Stimulated activated naive CD8-positive, alpha-beta T cell treated with anti-CD3 and anti-CD28 coated beads, Interleukin-15, Interleukin-2, amounts not matched to agents 100 U/mL and 50 U/mL, for 24 hours (primary cell): Measurements from ENCODE around the gene KPNA4.
"Not testable (repeated sequence)": the region's sequence is repeated elsewhere in the genome, so short reads cannot be mapped to it uniquely, and the experiment has no call there.

Source experiments
- ATAC-seq: fragments of 150-1000 bp; cut with Tn5 transposase; one replicate; pipeline ENCODE4 v1.10.0; 2021
- DNase-seq: peaks from one replicate; pipeline ENCODE4 v3.0.0; 2021

Gene KPNA4, protein sequence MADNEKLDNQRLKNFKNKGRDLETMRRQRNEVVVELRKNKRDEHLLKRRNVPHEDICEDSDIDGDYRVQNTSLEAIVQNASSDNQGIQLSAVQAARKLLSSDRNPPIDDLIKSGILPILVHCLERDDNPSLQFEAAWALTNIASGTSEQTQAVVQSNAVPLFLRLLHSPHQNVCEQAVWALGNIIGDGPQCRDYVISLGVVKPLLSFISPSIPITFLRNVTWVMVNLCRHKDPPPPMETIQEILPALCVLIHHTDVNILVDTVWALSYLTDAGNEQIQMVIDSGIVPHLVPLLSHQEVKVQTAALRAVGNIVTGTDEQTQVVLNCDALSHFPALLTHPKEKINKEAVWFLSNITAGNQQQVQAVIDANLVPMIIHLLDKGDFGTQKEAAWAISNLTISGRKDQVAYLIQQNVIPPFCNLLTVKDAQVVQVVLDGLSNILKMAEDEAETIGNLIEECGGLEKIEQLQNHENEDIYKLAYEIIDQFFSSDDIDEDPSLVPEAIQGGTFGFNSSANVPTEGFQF

DNA sequence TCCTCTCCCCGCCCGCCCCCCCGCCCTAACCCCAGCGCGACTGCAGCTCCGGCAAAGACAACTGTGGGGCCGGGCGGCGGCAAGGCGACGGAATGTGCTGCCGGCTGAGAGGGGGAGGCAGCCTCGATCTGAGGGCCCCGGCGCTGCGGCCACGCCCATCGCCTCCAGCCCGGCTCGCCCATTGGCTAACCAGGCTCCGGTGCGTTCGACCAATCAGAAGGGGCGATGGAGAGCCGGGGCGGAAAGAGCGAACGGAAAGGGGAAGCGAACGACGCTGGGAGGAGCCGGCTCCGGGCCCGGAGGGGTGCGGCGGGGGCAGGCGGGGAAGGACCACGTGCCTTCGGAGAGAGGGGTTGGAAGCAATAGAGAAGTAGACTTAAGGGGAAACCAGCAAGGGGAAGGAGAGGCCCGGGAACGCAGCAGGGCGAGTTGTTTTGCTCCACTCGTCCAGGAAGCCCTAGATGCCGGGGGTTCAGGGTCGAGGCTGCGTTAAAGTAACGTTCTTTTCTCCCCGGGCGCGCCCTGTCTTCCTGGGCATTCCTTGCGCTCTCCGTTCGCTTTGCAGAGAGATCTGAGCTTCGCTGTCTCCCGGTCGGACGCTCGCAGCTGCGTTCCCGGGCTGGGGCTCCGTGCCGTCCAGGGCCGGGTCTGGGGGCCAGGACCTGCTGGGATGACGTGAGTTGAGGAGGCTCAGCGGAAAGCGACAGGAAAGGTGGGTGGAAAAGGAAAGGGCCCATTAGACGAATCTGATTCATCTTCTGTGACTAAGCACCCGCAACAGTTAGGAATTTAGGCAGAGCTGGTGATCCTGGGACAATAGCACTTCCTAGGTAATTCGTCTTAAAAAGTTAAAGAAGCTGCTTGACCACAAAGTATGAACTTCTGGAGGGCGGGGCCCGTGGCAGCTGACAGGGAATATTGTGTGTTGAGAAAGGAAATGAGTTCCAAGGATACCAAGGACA lies at the start of gene KPNA4:
KPNA4 (minus strand) TSS at position 130 of the 962 bp plus-strand sequence. CDS start 289 bp downstream, outside the sequence.
- peak; percentile 93 for ATAC-seq
- DNase-seq: peak; percentile 96

DNA sequence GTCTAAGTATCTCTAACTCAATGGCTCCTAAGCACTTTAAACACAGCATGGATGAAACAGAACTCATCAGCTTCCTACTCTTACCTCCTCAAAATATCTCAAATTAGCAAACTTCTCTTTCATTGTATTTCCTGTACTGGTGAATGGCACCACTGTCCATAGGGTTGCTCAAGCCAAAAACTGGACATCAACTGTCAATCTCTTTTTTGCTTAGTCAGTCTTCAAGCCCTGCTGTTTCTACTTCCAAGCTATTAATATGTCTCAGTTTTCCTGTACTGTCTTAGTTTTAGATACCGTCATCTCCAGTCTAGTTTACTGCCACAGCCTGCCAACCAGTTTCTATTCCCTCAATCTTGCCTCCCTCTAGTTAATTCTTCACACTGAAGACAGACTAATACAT lies 48.3 kb upstream of the KPNA4 start:
- no peak for DNase-seq
- ATAC-seq: no peak

DNA sequence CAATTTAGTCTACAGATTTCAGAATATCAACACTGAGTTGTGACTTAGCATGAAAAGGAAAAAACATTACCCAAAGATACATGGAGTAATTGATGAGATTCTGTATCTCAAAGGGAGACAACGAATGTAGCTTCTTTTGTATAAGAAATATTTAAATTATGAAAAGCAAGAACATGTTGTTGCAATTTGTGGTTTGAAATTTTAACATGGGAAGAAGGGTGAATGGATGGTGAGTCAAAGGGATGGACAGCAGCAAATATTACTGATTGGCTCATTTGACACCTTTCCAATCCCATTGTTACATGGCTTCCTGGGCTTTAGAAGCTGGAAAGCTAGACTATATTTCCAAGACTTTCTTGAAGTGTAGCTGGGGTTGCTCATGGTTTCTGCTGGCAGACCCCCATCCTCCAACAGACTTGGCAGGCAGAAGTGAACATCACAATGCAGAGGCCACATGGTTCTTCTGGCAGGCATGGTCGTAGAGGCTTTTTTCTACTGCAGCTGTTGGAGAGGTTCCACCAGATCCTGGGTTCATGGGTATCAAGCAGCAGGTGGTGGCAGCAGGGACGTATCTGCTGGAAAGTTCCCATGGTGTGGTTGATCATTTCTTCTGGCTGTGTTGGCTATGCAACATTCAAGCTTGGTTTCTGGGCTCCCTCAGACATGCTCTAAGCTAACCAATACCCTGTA lies 47.2 kb upstream of the KPNA4 start:
- DNase-seq (no peak), ATAC-seq (no peak)

DNA sequence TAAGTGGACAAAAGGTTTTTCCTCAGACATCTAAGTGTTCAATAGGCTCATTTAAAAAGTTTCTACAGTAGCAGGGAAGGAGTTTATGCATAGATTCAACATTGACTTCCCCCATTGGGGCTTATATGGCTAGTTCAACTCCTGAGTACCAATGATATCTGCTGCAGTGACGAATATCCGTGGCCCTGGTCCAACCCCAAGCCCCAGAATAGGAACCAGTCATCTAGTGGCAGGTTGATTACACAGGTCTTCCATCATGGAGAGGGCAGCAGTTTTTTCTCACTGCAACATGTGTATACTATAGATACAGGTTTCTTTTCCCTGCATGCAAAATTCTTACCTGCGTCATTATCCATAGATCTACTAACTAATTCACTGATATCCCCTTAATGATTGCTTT lies 45.8 kb upstream of the KPNA4 start:
- DNase-seq: no peak
- ATAC-seq: no peak

DNA sequence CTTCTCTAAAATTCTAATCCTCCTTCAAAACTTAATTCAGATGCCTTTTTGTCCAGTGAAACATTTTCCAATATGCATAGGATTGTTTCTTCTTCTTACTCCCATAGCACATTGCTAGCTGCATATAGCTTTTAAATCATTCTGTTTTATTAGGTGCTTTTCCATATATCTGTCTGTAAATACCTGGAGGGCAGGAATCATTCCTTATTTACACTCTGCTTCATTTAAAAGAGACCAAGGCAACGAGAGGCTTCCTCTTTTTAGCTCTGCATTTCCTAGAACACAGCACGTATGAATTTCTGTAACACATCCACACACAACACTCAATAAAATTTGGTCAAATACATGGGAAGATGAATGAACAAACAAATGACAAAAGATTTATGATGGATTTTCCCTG lies 43.5 kb upstream of the KPNA4 start:
- no peak for DNase-seq
- ATAC-seq: no peak

DNA sequence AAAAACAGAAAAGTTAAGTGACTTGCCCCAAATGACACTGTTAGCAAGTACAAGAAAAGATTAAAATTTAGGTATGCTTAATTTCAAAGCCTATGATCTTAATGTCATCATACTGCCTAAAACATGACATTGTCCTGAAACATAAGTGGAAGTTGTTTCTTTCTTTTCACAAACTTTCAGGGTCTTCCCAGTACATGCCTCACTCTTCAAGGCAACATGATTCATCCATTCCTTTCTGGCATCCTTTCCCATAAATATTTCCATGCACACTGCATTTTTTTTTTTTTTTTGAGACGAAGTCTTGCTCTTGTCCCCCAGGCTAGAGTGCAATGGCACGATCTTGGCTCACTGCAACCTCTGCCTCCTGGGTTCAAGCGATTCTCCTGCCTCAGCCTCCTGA lies 42.5 kb upstream of the KPNA4 start:
- ATAC-seq (no peak), DNase-seq (no peak)

DNA sequence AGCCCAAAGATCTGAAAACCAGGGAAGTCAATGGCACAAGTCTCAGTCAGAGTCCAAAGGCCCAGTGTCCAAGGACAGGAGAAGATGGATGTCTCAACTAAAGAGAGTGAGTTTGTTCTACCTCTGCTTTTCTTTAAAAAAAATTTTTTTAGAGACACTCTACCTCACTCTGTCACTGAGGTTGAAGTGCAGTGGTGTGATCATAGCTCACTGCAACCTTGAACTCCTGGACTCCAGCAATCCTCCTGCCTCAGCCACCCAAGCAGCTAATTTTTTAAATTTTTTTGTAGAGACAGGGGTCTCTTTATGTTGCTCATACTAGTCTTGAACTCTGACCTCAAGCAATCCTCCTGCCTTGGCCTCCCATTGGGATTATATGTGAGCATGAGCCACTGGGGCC lies 39.9 kb upstream of the KPNA4 start:
- DNase-seq: no peak
- no peak for ATAC-seq

DNA sequence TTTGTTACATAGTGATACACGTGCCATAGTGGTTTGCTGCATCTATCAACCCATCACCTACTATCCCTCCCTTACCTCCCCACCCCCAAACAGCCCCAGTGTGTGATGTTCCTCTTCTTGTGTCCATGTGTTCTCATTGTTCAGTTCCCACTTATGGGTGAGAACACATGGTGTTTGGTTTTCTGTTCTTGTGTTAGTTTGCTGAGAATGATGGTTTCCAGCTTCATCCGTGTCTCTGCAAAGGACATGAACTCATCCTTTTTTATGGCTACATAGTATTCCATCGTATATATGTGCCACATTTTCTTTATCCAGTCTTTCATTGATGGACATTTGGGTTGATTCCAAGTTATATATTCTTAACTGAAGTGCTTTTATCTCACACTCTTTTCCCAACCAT lies 38.5 kb upstream of the KPNA4 start:
- ATAC-seq, DNase-seq: not testable (repeated sequence)

DNA sequence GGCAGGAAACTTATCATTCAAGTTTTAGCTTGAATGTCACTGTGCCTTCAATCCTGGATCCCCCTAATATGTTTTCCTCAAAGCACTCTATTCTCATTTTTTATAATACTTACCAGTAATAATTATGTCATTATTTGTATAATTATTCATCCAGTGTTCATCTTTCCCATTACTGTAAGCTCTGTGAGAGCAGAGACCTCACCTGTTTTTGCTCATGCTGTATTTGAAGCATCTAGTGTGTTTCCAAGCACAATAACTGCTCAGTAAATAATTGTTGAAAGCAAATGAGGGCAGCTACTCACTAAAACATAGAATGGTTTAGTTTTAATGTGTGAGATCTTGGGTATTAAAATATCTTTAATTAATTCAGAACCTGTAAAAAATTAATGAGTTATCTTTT lies 36.9 kb upstream of the KPNA4 start:
- DNase-seq: no peak
- no peak for ATAC-seq

DNA sequence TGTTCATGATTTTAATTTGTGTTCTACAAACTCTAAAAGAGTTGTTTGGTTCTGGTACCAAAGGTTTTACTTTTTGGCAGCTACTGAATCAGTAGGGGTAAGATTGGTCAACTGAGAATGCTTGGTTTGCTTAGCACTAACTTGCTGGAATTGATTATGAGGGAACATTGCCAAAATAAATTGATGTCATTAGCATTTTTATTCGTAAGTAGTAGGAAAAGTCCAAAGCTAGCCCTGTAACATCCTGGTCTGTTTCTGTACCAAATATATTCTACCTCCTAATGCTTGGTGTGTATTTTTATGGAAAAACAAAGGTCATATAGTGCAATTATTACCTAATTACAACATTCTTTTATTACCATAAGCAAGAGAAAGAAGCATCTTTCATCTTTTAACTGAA lies 35.9 kb upstream of the KPNA4 start:
- ATAC-seq: no peak
- DNase-seq: no peak

DNA sequence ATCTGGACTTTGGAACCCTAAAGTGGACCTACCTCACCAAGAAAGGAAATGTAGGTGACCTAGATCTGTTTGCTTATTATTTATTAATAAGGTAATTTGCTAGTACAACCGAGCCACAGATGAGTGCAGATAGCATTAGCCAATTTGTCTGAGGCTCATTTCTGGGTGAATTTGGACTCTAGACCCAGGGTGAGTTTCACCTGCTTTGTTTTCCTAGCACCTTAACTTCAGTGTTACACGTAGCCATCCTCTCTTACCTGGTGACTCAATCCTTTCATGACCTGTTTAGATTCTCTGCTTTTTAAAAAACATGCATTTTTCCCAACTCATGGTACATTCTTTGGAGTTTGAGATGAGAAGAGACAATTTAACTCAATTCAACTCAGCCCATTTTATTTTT lies 33.5 kb upstream of the KPNA4 start:
- ATAC-seq (no peak), DNase-seq (no peak)

DNA sequence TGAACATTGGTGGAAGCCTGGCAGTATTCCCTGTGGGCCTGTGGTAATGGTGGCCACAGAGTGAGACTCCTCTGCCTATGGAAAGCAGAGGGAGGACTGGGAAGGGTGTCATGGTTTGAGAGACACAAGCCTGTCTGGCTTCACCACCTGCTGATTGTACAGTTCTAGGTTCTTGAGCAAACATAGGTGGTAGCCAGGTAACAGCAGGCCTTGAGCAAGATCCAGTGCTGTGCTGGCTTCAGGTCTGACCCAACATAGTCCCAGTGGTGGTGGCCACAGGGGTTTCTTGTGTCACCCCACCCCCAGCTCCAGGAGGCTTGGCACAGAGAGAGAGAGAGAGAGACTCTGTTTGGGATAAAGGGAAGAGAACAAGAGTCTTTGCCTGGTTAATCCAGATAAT lies 22.7 kb upstream of the KPNA4 start:
- ATAC-seq: no peak
- no peak for DNase-seq

DNA sequence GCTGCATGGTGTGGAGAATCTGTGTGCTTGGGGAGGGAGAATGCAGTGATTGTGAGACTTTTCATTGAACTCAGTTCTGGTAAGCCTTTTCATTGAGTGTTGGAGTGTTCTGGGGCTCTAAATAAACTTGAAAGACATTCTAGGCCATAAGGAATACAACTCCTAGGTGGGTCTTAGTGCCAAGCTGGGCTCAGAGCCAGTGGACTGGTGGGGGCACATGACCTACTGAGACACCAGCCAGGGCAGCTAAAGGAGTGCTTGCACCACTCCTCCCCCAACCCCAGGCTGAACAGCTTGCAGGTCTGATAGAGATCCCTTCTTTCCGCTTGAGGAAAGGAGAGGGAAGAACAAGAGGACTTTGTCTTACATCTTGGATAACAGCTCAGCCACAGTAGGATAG lies 21.7 kb upstream of the KPNA4 start:
- DNase-seq (no peak), ATAC-seq (no peak)

DNA sequence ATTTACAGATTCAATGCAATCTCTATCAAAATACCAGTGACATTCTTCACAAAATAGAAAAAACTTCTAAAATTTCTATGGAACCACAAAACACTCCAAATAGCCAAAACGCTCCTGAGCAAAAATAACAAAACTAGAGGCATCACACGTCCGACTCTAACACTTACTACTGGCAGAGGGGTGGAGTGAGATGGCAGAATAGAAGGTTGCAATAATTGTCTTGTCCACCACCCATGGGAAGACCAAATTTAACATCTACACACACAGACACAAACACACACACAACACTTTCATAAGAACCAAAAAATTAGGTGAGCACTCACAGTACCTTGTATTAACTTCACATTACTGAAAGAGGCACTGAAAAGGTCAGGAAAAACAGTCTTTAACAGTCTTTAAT lies 21.3 kb upstream of the KPNA4 start:
- DNase-seq: no peak
- no peak for ATAC-seq

DNA sequence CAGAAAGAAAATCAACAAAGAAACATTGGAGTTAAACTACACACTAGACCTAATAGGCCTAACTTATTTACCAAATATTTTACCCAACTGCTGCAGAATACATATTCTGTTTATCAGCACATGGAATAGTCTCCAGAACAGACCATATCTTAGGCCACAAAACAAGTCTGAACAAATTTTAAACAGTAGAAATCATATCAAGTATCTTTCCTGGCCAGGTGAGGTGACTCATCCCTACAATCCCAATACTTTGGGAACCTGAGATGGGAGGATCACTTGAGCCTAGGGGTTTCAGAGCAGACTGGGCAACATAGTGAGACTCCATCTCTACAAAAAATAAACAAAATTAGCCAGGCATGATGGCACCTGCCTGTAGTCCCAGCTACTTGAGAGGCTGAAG lies 18.1 kb upstream of the KPNA4 start:
- DNase-seq: no peak
- ATAC-seq: no peak

DNA sequence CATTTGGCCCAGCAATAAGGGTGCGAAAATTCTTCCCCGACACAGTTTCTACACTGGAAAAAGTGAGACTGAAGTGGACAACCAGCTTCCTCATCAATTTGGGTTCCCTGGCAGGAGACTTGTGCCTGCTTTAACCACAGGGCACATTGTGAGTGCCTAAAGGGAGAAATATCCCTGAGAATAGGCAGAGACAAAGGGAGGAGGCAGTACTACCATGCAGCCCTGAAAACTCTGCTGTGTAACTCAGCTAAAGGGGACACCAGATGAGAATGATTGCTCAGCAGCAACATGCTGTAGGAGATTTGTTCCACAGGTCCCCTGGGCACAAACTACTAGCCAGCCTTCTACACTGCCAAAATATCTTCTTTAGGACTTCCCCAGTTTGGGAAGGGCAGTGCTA lies 15.6 kb upstream of the KPNA4 start:
- DNase-seq (no peak), ATAC-seq (no peak)

DNA sequence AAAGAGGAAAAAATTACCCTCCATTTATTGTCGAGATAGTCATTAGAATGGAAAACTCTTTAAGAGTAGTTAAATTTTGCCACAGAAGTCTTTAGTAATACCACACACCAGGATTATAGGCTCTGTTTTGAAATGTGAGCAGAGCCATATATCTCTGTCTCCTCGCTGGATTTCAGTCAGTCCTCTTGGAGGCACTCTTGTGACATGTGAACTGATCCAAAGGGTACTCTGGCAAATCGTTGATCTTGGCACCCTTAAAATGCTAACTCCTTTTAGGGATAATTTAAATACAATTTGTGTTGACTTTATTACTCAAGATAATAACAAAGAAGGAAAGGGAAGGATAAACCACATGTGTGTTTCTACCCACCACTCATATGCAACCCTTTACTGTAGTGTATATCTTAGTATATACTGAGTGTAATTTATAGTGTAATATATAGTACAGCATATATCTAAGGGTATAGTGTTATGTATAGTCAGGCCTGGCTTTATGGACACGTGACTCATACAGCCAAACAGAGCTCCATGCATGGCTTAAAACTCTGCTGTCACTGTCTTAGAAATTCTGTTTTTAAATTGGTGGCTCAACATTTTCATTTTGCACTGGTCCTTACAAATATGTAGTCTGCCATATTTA lies 12.3 kb upstream of the KPNA4 start:
- DNase-seq (no peak), ATAC-seq (no peak)

DNA sequence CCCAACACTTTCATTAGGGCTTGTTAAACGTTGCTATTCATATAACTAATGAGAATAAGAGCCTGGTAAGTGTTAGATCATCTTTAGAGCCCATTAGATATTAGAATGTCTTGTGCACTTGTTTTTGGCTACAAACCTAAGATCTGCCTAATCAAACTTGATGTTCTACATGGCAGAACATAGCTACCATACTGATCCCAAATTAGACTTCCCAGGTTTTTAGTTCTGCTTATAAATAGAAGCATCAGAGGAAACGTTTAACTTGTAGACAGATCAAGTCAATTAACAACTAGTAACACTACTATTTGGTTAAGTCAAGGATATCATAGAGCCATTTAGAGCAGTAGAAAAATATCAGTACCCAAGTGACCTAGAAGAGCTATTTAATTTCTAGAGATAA lies 11.7 kb upstream of the KPNA4 start:
- DNase-seq (no peak), ATAC-seq (no peak)

DNA sequence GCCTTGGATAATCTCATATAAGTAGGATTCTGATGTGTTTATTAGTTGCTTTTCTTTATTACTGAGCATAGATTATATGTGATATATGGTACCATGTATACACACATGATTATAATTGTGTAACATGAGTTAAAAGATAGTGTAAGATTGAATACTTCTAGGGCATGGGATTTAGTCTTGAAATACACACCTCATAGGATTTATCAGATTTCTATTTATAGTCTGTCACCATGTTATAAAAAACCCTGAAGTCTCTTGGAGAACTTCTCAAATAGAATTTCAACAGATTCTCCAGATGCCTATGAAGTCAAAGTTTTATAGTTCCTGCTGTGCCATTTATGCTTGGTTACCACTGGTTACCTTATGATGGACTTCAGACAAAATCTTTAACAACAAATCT lies 11.2 kb upstream of the KPNA4 start:
- no peak for ATAC-seq

DNA sequence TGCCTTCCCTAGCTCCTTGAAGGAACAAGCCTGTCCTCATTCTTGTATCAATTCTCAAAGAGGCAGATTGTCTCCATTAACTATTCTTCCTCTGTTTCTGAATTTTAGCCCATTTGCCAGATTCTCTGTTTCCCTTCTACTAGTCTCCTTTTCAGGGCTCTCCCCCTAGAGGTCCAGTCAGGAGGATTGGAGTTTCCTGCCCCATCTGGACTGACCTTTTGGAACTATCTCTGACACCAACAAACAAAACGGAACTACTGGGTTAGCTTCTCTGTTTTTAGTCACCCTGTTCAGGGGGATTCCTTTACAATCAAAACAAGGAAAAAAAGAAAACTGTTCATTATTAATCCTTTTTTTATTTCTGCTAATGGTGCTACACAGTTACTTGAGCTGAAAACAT lies 10.2 kb upstream of the KPNA4 start:
- ATAC-seq (no peak), DNase-seq (no peak)

More for the DNA sequence above, 11.2 kb upstream of the KPNA4 start:
- no peak for DNase-seq

DNA sequence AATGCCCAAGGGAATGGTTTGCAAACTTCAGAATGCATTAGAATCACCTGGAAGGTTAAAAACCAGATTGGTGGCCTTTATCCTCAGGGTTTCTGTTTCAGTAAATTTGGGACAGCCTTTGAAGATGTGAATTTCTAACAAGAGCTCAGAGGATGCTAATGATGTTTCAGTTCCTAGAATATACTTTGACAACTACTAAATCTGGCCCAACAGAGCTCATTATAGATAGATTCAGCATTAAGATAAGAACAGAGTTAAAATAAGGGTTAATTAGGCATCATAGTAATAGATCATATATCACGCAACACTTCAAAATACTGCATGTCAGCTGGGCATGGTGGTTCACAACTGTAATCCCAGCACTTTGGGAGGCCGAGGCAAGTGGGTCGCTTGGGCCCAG lies 9.3 kb upstream of the KPNA4 start:
- DNase-seq (no peak), ATAC-seq (no peak)

DNA sequence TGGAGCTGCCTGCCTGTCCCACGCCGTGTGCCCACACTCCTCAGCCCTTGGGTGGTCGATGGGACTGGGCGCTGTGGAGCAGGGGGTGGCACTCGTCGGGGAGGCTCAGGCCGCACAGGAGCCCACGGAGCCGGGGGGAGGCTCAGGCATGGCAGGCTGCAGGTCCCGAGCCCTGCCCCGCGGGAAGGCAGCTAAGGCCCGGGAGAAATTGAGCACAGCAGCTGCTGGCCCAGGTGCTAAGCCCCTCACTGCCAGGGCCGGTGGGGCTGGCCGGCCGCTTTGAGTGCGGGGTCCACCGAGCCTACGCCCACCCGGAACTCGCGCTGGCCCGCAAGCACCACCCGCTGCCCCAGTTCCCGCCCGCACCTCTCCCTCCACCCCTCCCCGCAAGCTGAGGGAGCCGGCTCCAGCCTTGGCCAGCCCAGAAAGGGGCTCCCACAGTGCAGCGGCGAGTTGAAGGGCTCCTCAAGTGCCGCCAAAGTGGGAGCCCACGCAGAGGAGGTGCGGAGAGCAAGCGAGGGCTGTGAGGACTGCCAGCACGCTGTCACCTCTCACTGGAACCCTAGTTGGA lies 8.7 kb upstream of the KPNA4 start:
- not testable (repeated sequence) for ATAC-seq, DNase-seq
